Measurements from ENCODE around the gene LTBP2. TPM values are rescaled to one million over a fixed set of nuclear protein-coding genes. Genes with fewer than 3 reads are reported as not detected.

The LTBP2 gene
- total and polyA plus RNA-seq, 2 of the 8 experiments (the other 6 are each of a cell fraction or from before 2014, with no cell fraction given): 0.48 to 0.89 TPM

- TF ChIP-seq FOSL1 (IDR thresholded peaks at IDR 0.05; ENCODE audit: insufficient read depth, low read depth, low read length): no peak
- no peak for TF ChIP-seq EGR1 (IDR thresholded peaks at IDR 0.05; ENCODE audit: borderline replicate concordance, low read depth, low read length)
- no peak for TF ChIP-seq SIRT6 (IDR thresholded peaks at IDR 0.05; ENCODE audit: low read length)
- TF ChIP-seq HDAC6 (IDR thresholded peaks at IDR 0.05; ENCODE audit: low read depth, low read length): no peak
- TF ChIP-seq ASH2L (IDR thresholded peaks at IDR 0.05; ENCODE audit: low read length): no peak
Observed at GRCh38 chr14:74547331-74547927, 64.6 kb downstream of the LTBP2 start (continued).

All from H1 (cell line).